RPMI7951 (cell line): Measurements from ENCODE around the gene BNC2. TPM values are rescaled to one million over a fixed set of nuclear protein-coding genes. Genes with fewer than 3 reads are reported as not detected.

ENCODE experiments used
- DNase-seq: peaks from one replicate; pipeline ENCODE4 v3.0.0-alpha.2; 2012; ENCODE audit warnings: low read depth
- total RNA-seq: library from RNA; depleted of rRNA; stranded (reverse); fragments of >200 nt; shearing (Covaris generic); gene quantifications from 2 replicates; pipeline ENCODE4 v1.2.3, GENCODE V29; 2014

The BNC2 gene
- total RNA-seq, 1 experiment from 2014 or later, result 8.8 TPM

GRCh38 chr9:16869882-16870595 is 431 bp downstream of the BNC2 start:
- DNase-seq, result peak; percentile 28

GRCh38 chr9:16869131-16869881 is 1.2 kb downstream of the BNC2 start:
- DNase-seq, result peak; percentile 47

- no peak for DNase-seq
Measured at GRCh38 chr9:16868701-16869100, 1.8 kb downstream of the BNC2 start.

- DNase-seq, result peak; percentile 73
Measured at GRCh38 chr9:16867576-16868311, 2.7 kb downstream of the BNC2 start.

DNA sequence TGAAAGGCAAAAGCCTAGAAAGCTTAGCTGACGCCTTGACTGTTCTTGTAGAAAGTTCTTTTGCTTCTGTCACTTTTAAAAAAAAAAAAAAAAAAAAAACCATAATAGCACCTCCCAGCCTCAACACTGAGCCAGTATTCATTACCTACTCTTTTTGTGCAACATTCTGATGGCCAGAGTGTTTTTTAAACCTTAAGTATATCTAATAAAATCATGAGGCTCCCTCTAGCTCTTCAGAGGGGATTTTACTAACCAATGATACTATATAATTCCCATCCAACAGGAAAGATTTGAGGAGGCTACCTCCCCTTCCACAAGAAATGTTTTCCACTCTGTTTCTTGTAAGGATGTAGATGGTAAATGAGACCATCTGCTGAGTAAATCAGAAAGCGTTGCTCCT is 3.9 kb downstream of the BNC2 start:
- DNase-seq, result no peak

DNA sequence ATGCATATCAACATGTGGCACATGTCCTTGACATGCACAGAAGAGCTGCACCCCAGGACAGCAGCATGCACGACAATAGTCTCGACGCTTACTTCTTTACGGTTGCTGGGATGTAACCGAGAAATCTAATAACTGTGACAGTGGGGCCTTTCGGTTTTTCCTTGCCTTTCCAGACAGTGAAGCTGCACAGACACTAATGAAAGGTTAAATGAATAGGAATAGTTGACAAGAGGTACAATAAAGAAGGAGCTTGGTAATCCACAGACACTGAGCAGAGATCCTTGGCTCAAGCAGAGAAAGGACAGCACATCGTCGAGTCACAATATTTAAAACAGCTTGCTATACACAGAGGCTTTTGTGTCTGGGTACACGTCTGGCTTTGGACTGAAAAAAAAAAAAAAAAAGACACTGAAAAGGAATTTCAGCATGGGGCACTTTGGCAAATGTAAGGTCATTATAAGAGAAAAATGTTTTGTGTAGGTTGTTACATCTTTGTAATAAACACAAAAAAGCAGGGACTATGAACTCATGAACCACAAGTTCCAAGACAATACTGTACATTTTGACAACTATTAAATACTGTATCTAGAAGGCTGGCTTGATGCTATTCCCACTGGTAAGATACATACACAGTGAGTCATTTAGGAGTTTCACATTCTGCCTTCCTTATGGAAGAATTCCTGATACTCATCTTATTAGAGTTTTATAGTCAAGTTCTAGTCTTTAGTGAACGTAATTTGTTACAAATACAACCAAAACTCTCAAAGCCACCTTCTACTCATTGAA is 5.6 kb downstream of the BNC2 start:
- peak; percentile 47 for DNase-seq

DNA sequence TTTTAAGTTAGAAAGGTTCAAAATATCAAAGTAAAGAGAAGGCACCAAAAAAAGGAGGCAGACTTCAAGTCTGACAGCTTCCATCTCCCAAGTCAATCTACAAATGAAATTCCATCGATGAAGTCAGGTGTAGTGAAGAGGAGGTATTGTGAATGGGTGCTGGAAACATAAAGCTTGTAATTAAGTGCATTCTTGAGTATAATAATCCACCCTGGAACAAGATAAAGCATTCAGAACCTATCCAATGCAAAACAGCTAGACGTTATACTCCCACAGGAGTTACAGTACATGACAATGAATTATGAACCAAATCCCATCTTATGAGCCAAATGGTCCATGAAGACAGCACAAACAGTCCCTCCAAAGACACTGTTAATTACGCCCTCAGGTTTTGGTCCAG is 22.3 kb downstream of the BNC2 start:
- DNase-seq, result no peak

GRCh38 chr9:16846986-16847385 is 23.5 kb downstream of the BNC2 start:
- DNase-seq, result no peak

GRCh38 chr9:16846367-16846766 is 24.1 kb downstream of the BNC2 start:
- no peak for DNase-seq

- no peak for DNase-seq
Measured at GRCh38 chr9:16834817-16835216, 35.7 kb downstream of the BNC2 start.

DNA sequence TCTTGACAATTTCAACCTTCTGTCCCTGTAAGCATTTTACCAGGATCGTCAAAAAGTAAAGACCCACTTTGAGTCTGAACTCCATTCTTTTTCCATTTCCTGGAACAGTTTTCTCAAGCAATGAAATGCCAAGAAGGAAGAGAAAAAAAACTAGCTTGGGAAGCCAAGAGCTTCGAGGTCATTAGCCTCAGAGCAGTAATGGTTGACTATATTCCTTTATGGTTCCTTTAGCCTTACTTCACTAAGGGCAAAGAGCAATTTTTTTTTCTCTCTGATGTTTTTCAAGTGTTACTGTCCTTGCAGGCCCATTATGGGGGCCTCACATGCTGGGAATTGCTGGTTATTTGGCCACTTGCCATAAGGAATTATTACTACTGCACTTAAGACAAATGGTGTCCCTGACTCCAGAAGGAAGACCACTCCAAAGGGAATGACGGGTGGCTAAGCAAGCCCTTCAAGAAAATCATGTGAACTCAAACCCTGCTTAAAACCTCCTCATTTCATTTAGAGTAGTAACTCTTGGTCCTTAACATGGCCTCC is 37.1 kb downstream of the BNC2 start:
- no peak for DNase-seq

DNA sequence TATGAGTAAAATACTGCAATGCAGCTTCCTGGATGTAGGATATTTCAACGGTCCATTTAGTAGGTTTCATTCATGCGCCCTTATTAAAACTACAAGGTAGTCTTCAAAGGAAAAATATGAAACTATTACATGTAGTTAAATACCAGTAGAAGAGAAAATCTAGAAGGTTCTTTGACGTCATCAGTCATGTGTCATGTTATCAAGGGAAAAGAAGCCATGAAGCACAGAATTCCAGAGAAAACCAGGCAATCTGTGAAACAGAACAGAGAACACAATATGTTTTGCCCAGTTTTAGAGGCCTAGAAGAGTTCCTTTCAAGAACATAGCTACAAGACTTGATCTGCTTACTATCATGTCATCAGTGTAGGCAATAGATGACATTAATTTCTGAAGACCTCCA is 38.4 kb downstream of the BNC2 start:
- no peak for DNase-seq

- DNase-seq, result no peak
Measured at GRCh38 chr9:16830806-16831205, 39.7 kb downstream of the BNC2 start.

- DNase-seq, result peak; percentile 94
Measured at GRCh38 chr9:16828340-16829281, 41.9 kb downstream of the BNC2 start.

- peak; percentile 80 for DNase-seq
Measured at GRCh38 chr9:16825971-16826625, 44.4 kb downstream of the BNC2 start.

DNA sequence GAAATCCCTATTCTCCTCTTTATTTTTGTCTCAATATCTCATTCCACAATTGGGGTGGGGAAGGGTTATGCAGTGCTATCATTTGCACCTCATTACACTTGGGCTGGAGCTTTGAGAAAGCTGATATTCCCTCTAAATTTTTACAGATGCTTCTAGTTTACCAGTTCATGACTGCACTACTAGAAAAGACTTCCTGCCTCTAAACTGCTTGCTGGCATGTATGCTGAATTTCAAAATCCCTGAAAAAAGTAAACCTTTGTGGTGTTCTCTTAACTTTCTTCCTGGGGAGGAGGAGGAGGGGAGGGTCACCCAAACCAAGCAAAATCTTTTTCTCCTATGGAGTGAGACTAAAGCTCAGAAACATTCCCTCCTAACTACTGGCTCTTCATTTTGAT is 45.1 kb downstream of the BNC2 start:
- DNase-seq, result peak; percentile 42

DNA sequence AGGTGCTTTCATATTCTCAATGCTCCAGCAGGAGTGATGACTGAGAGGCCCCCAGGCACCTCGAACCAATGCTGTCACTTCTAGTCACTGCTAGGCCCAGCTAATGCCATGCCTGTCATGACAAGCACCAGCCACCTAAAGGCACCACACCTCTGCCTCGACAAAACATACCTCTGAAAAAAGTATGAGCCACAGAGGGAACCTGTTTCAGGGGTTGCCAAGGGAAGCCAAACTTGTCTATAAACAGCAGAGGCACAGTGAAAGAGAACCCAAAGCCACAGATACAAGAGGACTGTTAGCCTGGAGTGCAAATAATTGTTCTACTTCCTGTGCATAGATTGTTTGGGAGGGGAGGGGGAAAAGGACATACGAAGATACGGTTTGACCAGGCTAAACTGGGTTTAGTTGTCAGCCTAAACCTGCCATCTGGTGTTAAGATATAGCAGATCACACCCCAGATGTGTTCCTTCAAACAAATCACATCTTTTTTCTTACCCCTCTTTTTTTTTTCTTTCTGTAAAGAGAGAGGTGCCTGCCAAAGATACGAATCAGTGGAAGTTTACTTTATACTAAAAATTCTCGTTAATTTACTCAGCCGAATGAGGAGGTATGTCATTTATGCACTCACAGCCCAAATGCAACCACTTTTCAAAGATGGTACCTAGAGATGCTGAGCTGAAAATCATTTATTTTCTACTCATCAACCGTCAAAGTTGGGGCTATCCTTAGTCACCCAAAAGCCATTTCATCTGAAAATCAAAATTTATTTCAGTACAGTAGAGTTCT is 45.7 kb downstream of the BNC2 start:
- peak; percentile 65 for DNase-seq

GRCh38 chr9:16823906-16824305 is 46.6 kb downstream of the BNC2 start:
- DNase-seq, result no peak

GRCh38 chr9:16821344-16821743 is 49.1 kb downstream of the BNC2 start:
- no peak for DNase-seq
